Epithelial cell of esophagus (primary cell): ENCODE data around the gene CACNB1.
"Not testable (repeated sequence)": the region's sequence is repeated elsewhere in the genome, so short reads cannot be mapped to it uniquely, and the experiment has no call there.

ENCODE experiments used
- DNase-seq: peaks from one replicate; pipeline ENCODE4 v3.0.0; 2010; ENCODE audit warnings: low read depth
- H3K4me3 ChIP-seq: 2 replicates; pipeline ENCODE4 v1.5.1; 2011; ENCODE audit warnings: mild to moderate bottlenecking, low read length, control low read depth
- CTCF ChIP-seq: IDR thresholded peaks from 2 replicates; pipeline ENCODE4 v1.5.1; 2011; ENCODE audit warnings: low read depth, mild to moderate bottlenecking, low read length, control low read depth, inconsistent platforms; ENCODE audit not compliant: insufficient read depth; ENCODE audit errors: missing control alignments

Gene CACNB1

GRCh38 chr17:39173526-39174274 lies 23.8 kb downstream of the CACNB1 start:
- no peak for DNase-seq
- no peak overlapping the region for H3K4me3 ChIP-seq
- no peak for TF ChIP-seq CTCF

- no peak for DNase-seq
- no peak overlapping the region for H3K4me3 ChIP-seq
- TF ChIP-seq CTCF = no peak
Observed at GRCh38 chr17:39173080-39173479, 24.4 kb downstream of the CACNB1 start.

GRCh38 chr17:39171933-39172332 lies 25.5 kb downstream of the CACNB1 start:
- no peak for TF ChIP-seq CTCF
- no peak overlapping the region for H3K4me3 ChIP-seq
- DNase-seq = no peak

GRCh38 chr17:39170558-39170957 lies 26.9 kb downstream of the CACNB1 start:
- no peak overlapping the region for H3K4me3 ChIP-seq
- TF ChIP-seq CTCF = no peak
- DNase-seq = no peak

GRCh38 chr17:39170109-39170508 lies 27.4 kb downstream of the CACNB1 start:
- TF ChIP-seq CTCF = no peak
- DNase-seq = no peak
- no peak overlapping the region for H3K4me3 ChIP-seq

GRCh38 chr17:39169518-39169917 lies 28.0 kb downstream of the CACNB1 start:
- TF ChIP-seq CTCF = no peak
- H3K4me3 ChIP-seq = no peak overlapping the region
- DNase-seq = no peak

- H3K4me3 ChIP-seq = no peak overlapping the region
- no peak for TF ChIP-seq CTCF
- no peak for DNase-seq
Observed at GRCh38 chr17:39169101-39169500, 28.4 kb downstream of the CACNB1 start.

- not testable (repeated sequence) for H3K4me3 ChIP-seq, DNase-seq
Observed at GRCh38 chr17:39168503-39168902, 29.0 kb downstream of the CACNB1 start.
